GM19468 (cell line): ENCODE results near the gene CDKN3.
"Not testable (repeated sequence)": the region's sequence is repeated elsewhere in the genome, so short reads cannot be mapped to it uniquely, and the experiment has no call there.

Experiments used
- ATAC-seq: cut with Tn5 transposase; IDR thresholded peaks from one replicate; pipeline ENCODE4 v1.9.1; 2021; ENCODE audit warnings: mild to moderate bottlenecking, moderate library complexity, moderate number of reproducible peaks; ENCODE audit not compliant: unreplicated experiment; ENCODE audit errors: extremely low read depth

The CDKN3 gene

GRCh38 chr14:54368291-54368690, 28.5 kb upstream of the CDKN3 start:
- ATAC-seq, result no peak

DNA sequence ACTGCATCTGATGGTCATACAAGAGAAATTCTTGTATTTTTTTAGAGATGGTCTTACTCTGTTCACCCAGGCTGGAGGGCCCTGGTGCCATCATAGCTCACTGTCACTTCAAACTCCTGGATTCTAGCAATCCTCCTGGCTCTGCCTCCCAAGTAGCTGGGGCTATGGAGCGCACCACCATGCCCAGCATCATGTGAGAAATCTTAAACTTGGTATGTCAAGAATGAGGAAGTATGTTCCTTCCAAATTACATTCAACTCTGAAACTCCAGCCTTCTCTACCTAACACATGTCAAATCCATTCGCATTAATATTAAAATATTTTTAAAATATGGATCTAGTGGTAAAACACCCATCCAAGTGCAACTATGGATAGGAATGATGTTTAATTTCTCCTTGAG, 27.5 kb upstream of the CDKN3 start:
- no peak for ATAC-seq

DNA sequence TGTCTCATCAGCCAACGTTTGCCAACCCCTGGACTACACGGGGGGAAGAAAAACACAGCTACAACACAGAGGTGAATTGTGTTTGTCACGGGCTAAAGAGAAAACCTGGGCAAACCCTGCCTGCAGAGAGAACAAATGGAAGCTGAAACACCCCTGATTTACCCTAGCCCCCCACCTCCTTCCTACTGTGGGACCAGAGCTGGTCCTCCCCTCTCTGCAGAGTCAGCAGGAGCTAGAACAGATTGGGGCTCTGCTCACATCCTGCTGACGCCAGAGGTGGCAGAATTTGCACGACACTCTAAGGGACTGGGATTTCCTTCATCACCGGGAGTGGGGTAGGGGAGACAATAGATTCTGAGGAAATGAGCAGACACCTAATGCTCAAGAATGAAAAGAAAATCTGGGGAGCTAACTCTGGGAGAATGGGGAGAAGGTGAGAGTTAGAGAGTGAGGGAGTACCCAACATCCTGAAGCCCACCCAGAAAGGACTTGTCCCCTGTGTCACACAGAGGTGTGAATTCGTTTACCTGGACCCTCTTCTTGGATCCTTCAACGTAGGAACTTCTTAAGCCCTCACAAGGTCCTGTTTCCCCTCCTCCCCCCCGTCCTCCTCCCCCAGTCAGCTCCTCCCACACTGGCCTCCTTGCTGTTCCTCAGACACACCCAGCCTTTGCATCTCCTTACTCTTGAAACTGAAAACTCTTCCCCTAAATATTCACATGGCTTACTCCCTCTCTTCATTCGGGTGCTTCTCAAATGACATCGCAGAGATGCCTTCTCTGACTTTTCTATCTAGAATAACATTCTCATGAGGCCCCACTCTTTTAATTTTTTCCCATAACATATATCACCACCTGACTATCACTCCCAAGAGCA, 26.2 kb upstream of the CDKN3 start:
- no peak for ATAC-seq

- ATAC-seq, result no peak
Observed at GRCh38 chr14:54374117-54374884, 22.5 kb upstream of the CDKN3 start.

GRCh38 chr14:54377501-54377900, 19.3 kb upstream of the CDKN3 start:
- ATAC-seq, result no peak

DNA sequence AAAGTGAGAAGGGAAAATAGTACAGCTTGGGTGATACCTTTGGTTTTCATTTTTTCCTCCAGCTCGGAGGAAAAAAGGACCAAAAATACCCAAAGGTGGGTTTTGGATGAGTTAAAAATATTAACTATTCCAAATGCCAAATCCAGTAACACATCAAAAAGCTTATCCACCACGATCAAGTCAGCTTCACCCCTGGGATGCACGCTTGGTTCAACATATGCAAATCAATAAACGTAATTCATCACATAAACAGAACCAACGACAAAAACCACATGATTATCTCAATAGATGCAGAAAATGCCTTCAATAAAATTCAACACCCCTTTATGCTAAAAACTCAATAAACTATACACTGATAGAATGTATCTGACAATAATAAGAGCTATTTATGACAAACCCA, 17.9 kb upstream of the CDKN3 start:
- not testable (repeated sequence) for ATAC-seq

DNA sequence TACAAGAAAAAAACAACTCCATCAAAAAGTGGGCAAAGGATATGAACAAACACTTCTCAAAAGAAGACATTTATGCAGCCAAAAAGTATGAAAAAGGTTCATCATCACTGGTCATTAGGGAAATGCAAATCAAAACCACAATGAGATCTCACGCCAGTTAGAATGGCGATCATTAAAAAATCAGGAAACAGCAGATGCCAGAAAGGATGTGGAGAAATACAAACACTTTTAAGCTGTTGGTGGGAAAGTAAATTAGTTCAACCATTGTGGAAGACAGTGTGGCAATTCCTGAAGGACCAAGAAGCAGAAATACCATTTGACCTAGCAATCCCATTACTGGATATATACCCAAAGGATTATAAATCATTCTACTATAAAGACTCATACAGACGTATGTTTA, 16.2 kb upstream of the CDKN3 start:
- ATAC-seq, result not testable (repeated sequence)

DNA sequence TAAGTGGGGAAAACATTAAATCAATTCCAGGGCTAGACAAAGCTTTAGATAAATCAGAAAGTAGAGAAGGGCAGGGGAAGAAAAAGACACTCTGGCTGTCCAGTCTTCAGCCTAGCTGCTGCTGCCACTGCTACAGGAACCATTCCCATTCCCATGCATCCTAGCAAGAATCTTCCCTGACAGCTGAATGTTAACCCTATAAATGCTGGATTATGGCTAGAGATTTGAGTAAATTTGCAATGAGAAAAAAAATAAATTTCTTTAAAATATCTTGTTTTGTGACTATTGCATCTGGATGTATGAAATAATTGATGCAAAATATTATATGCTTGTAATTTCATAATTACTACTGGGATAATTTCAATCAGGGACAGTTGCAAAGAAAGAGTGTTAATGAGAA, 15.0 kb upstream of the CDKN3 start:
- no peak for ATAC-seq

DNA sequence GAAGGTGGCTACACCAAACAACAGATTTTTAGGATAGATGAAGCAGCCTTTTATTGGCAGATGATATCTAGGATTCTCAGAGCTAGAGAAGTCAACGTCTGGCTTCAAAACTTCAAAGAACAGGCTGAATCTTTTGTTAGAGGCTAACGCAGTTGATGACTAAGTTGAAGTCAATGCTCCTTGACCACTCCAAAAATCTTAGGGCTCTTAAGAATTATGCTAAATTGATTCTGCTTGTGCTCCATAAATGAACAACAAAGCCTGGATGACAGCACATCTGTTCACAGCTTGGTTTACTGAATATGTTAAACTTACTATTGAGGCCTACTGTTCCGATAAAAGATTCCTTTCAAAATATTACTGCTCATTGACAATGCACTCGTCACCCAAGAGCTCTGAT, 13.0 kb upstream of the CDKN3 start:
- no peak for ATAC-seq

DNA sequence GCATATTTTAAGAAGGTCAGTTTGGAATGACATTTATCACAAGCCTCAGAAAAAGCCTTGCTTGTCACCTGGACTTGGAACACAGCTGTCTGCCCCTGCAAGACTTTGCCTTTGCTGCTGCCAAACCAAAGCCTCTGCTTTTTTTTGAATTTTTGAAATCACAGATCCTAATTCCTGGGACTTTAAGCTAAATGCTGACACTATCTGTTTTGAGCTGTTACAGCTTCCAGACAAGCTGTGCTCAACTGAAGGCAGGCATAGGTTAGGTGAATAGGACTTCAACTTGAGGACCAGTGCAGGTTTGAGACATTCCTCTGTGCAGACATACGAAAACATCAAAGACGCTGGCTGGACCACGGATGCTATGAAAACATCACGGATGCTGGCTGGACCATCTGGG, 11.3 kb upstream of the CDKN3 start:
- no peak for ATAC-seq

- no peak for ATAC-seq
Observed at GRCh38 chr14:54387328-54387727, 9.5 kb upstream of the CDKN3 start.

DNA sequence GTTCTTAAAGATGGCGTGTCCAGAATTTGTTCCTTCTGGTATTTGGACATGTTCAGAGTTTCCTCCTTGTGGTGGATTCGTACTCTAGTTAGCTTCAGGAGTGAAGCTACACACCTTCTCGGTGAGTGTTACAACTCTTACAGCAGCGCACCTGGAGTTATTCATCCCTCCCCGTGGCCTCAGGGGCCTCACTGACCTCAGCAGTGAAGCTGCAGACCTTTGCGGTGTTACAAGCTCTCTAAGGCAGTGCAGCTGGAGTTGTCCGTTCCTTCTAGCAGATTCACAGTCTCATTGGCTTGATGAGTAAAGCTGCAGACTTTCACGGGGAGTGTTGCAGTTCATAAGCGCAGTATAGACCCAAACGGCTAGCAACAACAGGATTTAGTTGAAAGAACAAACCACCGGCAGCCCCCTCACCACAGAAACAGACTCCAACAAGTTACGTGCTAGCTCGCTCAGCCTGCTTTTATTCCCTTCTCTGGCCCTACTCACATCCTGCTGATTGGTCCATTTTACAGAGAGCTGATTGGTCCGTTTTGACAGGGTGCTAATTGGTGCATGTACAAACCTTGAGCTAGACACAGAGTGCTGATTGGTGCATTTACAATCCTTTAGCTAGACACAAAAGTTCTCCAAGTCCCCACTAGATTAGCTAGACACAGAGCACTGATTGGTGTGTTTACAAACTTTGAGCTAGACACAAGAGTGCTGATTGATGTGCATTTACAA, 4.5 kb upstream of the CDKN3 start:
- no peak for ATAC-seq

DNA sequence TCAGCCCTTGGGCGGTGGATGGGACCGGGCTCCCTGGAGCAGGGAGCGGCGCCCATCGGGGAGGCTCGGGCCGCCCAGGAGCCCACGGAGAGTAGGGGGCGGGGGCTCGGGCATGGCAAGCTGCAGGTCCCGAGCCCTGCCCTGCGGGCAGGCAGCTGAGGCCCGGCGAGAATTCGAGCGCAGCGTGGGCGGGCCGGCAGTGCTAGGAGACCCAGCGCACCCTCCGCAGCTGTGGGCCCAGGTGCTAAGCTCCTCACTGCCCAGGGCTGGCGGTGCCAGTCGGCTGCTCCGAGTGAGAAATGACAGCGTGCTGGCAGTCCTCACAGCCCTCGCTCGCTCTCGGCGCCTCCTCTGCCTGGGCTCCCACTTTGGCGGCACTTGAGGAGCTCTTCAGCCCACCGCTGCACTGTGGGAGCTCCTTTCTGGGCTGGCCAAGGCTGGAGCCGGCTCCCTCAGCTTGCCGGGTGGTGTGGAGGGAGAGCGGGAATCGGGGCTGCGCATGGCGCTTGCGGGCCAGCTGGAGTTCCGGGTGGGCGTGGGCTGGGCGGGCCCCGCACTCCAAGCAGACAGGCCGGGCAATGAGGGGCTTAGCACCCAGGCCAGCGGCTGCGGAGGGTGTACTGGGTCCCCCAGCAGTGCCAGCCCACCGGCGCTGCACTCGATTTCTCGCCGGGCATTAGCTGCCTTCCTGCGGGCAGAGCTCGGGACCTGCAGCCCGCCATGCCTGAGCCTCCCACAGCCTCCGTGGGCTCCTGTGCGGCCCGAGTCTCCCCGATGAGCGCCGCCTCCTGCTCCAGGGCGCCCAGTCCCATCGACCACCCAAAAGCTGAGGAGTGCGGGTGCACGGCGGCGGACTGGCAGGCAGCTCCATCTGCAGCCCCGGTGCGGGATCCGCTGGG, 3.6 kb upstream of the CDKN3 start:
- ATAC-seq, result not testable (repeated sequence)

- ATAC-seq, result no peak
Observed at GRCh38 chr14:54394596-54394995, 2.2 kb upstream of the CDKN3 start.

DNA sequence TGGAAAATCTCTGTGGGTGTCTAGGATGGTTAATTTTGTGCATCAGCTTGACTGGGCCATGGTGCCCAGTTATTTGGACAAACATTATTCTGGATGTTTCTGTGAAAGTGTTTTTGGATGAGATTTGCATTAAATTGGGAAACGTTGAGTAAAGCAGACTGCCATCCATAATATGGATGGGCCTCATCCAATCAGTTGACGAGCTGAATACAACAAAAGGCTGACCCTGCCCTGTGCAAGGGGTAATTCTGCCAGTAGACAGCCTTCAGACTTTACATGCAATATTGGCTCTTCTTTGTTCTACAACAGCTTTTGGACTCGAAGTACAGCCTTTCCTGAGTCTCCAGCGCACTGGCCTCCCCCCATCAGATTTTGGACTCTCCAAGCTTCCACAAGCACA, 1.5 kb upstream of the CDKN3 start:
- ATAC-seq, result no peak

- ATAC-seq, result no peak
Observed at GRCh38 chr14:54395716-54396115, 1.1 kb upstream of the CDKN3 start.

DNA sequence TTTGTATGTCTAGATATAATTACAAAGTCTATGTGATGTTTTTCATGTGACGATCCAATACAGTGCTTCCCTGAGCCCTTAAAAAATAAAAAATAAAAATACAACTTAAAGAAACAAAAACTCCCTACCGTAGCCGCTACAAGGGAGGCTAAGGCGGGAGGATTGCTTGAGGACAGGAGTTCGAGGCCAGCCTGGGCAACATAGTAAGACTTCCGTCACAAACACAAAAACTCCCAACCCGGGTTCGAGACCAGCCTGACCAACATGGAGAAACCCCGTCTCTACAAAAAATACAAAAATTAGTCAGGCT, 669 bp upstream of the CDKN3 start:
- ATAC-seq, result no peak

GRCh38 chr14:54399560-54399959, 2.8 kb downstream of the CDKN3 start:
- ATAC-seq, result no peak

GRCh38 chr14:54403401-54404005, 6.7 kb downstream of the CDKN3 start:
- ATAC-seq, result not testable (repeated sequence)

GRCh38 chr14:54410215-54410614, 13.4 kb downstream of the CDKN3 start:
- ATAC-seq, result no peak
